Lower leg skin (tissue), 3 donors: Measurements from ENCODE around the gene C11orf54.

Experiments
- CTCF ChIP-seq, 3 donors: fragments of 450-650 bp; IDR thresholded peaks; one replicate each; pipeline ENCODE4 v1.5.1; 2016; ENCODE audit warnings: antibody characterized with exemption in 3 of 3, mild to moderate bottlenecking in 3 of 3, moderate library complexity in 2 of 3
- POLR2A ChIP-seq, 2 donors: fragments of 450-650 bp; IDR thresholded peaks; one replicate each; pipeline ENCODE4 v1.6.1; 2016 to 2017; ENCODE audit warnings: antibody characterized with exemption in 2 of 2, mild to moderate bottlenecking in 1 of 2, moderate library complexity in 1 of 2

DNA sequence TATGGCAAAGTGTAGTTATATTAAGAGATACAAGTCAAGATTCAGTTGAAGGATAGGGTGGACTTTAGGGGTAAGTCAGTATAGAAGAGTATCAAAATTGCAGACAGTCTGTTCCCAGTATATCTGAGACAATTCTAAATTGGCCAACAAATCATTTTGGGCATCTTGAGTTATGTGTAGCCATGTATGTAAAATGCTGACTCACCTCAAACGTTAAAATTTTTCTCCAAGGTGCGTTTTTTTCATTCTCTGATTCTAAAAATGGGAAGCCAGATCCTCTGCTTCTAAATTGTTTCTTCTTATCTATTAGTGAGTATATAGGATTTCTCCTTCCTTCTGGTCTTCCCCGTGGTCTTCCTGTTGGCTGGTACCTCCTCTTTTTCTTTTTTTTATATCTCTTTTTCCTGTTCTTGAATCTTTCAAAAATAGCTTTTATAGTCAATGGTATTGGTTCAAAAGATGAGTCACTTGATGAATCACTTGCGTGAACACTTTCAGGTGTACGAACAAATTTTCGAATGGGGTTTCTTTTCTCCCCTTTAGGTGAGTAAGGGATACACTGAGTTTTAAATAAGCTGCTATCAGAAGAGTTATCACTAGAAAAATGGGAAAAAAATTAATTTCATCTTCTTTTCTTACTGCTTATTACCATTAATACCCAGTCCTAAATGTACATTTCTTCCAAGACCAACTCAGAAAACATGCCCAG, 3.4 kb upstream of the C11orf54 start:
- no peak for TF ChIP-seq POLR2A (IDR thresholded peaks at IDR 0.05)
- no peak for TF ChIP-seq CTCF (IDR thresholded peaks at IDR 0.05)
